ENCODE results near the gene COL3A1.
A peak's percentile ranks its signal among the peaks of the same experiment; 100 is the strongest.

The COL3A1 gene

GRCh38 chr2:188974164-188974563, at the start of gene COL3A1:
COL3A1 (plus strand) TSS chr2:188974373; CDS start chr2:188974490, 117 bp downstream.
- no peak for DNase-seq

- DNase-seq = no peak
Observed at GRCh38 chr2:188928643-188929042, 45.5 kb upstream of the COL3A1 start.

- no peak for DNase-seq
Observed at GRCh38 chr2:188931361-188931760, 42.8 kb upstream of the COL3A1 start.

DNA sequence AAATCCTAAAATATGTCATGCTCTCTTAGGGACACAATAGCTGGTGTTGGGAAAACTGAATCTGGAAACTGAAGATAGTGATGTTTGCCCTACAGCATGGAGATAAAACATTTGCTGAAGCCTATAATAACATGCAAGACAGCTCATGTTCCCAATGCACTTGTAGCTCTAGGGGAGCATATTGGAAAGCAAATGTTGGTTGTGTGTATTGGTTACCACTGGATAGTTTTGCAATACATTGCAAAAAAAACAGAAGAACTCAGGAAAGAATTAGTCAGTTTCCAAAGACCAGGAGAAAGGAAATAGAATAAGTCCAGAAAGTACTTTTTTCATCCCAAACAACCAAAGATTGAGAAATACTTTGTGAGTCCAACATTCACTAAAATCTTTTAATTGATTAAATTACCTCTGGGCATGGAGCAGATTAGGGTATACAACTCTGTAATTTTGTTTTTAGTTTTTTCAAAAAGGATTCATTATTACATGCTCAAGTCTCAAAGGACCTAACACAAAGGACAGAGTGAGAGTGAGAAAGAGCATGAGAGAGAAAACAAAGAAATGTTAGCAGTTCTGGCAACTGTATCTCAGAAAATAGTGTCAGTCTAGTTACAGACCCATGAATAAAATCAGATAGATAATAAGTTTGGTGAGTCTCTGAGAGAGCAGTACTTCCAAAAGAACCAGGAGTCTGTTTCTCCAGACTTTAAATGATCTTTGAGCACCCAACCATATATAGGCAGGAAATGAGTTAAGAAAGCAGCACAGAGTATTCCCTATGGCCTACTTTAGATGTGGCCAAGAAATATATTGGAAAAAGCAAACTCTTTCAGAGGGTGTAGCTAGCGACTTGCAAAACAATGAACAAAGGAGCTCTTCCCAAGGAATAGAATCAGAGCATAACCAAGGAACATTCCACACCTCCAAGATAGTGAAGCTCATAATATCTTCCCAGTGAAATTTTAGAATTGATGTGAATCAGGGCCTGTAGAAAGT, 36.6 kb upstream of the COL3A1 start:
- DNase-seq = no peak

- DNase-seq = no peak
Observed at GRCh38 chr2:188940171-188940570, 34.0 kb upstream of the COL3A1 start.

GRCh38 chr2:188944442-188944841, 29.7 kb upstream of the COL3A1 start:
- DNase-seq = no peak

DNA sequence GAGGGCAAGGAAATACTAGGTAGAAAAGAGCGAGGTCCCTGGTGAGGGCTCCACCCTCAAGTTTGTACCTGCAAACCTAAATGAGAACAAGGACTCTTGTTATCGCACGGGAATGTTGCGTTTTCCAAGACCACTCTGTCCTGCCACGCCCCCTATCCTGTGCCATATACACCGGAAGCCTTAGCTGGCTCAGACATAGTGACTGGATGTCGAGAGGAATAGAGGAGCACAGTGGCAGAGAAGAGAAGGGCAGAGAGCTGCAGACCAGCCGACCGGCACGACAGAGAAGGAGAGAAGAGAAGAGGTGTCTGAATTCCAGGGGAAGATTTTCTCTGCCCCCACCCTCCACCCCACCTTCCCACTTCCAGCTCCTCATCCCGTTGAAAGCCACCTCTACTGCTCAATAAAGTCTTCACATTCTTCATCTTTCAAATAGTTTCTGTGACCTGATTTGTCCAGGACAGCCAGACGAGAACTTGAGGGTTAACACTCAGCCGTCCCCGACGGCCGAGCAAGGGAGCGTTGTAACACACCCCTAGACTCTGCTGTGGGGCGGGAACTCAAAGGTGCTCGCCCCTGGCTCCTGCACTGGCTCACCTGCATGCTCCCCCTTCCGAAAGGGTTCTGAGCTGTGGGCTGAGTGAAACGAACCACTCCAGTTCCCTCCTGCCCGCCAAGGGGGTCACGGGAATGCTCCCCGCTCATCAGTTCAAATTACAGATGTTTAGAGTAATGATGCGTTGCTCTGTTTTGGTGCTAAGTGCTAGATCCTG, 24.9 kb upstream of the COL3A1 start:
- DNase-seq = no peak

DNA sequence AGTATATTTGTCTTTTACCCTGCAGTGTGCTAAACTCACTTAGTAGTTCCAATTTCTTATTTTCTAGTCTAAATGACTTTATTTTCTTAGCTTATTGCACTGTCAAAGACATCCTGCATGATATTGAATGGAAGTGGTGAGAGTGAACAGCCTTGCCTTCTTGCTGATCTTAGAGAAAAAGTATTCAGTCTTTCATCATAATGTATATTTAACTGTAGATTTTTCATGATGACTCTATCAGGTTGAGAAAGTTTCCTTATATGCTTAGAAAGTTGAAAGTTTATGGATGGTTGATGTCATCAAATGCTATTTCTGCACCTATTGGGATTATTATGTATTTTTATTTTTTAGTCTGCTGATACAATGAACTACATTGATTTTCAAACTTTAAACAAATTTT, 21.3 kb upstream of the COL3A1 start:
- DNase-seq = no peak

- DNase-seq = no peak
Observed at GRCh38 chr2:188956290-188956689, 17.9 kb upstream of the COL3A1 start.

DNA sequence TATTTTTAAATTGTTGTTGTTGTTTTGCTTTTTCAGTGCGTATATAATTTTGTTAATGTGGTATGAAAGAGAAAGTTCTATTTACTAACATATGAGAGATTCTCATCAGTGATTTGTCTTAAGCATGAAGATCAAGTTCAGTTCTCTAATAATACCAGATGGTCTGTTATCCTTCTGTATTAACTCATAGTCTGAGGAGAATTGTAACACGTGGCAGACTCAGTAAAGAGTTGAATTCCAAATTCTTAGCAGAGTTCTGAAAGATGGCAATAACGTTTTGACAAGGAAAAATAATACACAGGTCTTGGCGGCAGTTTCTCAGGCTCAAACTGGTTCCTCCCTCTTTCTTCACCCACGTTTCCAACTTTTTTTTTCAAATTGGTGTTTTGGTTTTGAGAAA, 17.2 kb upstream of the COL3A1 start:
- no peak for DNase-seq

- no peak for DNase-seq
Observed at GRCh38 chr2:188957646-188958045, 16.5 kb upstream of the COL3A1 start.

DNA sequence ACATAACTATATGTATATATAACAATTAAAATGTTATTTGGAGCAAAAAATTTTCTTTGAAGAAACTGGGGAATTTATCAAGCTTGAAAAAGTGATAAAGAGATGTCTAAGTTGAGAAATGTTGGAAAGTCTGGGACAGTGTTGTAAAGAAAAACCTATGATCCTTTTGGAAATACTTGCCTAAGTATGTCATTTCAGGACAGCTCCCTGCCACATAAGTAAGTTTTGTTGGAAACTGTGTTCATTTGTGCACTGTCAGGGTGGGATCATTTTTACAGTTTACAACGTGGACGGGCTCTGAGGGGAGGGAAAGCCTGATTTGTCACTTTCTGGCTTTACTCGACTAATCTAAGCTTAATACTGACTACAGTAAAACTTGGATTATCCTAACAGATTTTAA, 10.4 kb upstream of the COL3A1 start:
- no peak for DNase-seq

- no peak for DNase-seq
Observed at GRCh38 chr2:188964976-188965546, 9.1 kb upstream of the COL3A1 start.

GRCh38 chr2:188965563-188965962, 8.6 kb upstream of the COL3A1 start:
- no peak for DNase-seq

- DNase-seq = no peak
Observed at GRCh38 chr2:188966079-188966571, 8.0 kb upstream of the COL3A1 start.

DNA sequence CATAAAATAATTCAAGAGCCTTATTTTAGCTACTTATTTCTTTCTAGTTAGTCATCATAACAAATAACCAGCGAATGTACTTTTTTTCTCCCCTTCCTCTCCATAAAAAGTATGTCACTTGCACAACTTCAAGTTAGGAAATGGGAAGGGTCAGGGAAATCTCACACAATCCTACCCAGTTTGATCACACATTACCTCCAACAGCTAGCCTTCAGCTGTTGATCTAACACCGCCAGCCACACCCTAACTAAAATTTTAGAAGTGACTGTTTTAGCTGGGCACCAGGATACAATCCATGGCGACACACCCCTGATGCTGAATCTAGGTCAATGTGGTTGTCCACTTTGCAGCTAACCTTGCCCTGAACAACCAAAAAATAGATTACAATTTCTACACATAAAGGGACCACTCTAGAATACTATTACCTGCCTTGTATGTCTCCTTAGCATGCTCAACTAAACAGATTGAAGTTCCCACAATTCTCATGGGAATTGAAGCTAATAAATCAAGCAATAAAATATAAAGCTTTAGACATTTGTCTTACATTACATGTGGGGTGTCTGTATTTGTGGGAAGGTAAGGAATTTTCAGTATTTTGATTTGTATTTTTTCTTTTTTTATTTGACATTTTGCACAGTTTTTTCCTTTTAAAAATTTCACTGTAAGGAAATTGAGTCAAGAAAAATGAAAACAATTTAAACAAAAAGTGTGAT, 7.3 kb upstream of the COL3A1 start:
- no peak for DNase-seq

DNA sequence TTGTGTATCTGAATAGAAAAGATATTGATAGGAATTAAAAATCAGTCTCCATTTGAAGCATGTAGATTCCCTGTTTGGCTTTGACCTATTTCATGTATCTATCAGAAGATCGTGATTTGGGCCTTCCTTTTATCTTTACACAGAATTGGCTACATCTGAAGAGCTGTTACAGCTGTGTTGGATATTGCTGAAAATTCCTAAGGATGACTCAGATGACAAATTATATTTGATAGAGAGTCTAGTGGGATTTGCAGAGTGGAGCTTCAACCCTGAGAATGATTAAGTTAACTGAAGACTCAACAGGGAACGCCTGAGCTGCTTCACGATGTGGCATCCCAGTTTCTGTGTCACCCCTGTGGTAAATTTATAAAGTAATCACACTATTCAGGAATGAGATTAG, 4.9 kb upstream of the COL3A1 start:
- peak; percentile 12 for DNase-seq

DNA sequence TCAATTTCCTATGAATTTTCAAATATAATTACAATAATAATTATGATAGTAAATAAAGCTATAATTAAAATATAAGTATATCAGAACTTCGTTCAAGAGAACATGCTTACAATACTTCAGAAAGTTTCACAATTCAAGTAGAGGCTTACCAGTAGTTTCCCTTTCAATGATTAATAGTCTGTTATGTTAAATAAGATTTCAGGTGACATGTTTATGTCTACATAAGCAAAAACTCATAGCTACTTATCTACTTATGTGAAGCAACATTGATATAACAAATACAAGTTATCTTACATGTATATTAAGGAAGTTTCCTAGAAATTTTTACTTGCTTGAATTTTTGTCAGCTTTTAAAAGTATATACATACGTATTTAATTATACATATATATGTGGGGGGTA, 4.5 kb upstream of the COL3A1 start:
- no peak for DNase-seq

DNA sequence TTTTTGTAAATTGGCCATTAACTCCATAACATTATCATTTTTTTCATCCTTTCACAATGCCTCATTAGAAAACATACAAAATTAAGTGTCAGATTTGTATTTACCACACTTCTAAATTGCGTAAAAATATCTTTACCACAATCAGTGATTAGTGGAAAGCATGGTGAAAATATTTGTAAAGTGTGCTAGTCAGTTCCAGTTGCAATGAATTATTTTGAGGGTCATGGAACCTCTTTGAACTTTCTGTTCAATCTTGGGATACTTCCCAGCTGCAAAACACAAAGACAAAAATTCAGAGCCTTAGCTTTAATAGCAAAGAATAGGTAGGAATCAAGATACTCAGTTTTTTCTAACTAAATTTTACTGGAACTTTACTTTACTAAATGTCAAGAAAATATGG, 4.0 kb upstream of the COL3A1 start:
- DNase-seq = no peak

DNA sequence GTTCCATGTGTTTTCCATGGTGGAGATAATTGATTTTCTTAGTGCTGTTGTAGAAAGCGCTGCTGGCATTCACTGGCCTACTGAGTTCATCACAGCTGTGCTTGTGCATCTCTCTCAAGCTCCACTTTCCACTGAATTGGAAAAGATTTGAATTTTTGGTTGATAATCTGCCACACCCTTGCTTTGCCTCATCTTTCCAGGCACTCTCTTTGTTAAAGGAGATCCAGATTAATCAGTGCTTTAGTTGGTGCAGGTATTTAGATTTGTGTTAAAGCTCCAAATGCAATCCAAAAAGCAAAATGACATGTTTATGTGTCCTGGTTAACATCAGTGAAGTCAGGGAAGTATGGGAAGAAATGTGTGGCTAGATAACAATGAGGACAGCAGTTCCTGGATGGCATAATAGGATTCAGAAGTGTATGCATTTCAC, 2.7 kb upstream of the COL3A1 start:
- DNase-seq = no peak

- DNase-seq = no peak
Observed at GRCh38 chr2:188973641-188974040, 532 bp upstream of the COL3A1 start.

DNA sequence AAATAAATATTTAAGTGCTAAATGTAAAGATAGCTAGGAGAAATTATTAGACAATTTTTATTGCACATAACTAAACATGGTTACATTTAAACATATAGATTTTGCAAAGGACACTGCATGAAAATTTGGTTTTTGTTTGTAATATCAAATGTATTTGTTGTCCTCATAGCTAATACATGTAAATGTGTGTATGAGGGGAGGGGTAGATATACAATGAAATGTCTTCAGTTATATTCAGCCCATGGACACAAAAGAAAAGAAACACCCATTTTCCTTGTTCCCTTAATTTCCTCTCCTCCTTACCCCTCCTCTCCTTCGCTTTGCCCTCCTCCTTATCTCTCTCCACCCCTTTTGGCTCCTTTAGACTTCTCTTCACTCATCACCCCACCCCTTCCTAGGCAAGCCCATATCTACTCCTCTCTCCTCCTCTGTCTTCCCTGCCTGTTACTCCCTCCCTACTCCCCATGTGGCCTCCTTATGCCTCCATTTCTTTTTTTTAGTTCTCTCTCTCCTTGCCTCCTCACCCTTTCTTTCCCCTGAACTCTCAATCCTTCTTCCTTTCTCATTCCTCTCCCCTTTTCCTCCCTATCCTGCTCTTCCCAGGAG, 1.4 kb downstream of the COL3A1 start:
- DNase-seq = no peak

All from kidney glomerular epithelial cell (primary cell).